KMS-11 (cell line): ENCODE measurements around the gene BRINP2.

ENCODE experiments used
- H2AFZ ChIP-seq: fragments of 200-600 bp; sonication (generic); 2 replicates; pipeline ENCODE4 v1.6.1; 2016; ENCODE audit warnings: antibody characterized with exemption, mixed run types, low read depth
- H3K27ac ChIP-seq: fragments of 200-600 bp; sonication (generic); 2 replicates; pipeline ENCODE4 v1.6.1; 2016; ENCODE audit warnings: mild to moderate bottlenecking, mixed run types
- H3K27me3 ChIP-seq: fragments of 200-600 bp; sonication (generic); 2 replicates; pipeline ENCODE4 v1.6.1; 2017; ENCODE audit warnings: mild to moderate bottlenecking, low read depth, mixed run types, moderate library complexity; ENCODE audit not compliant: insufficient read depth
- H3K36me3 ChIP-seq: fragments of 200-600 bp; sonication (generic); 2 replicates; pipeline ENCODE4 v1.6.1; 2017; ENCODE audit warnings: mild to moderate bottlenecking, mixed run types; ENCODE audit not compliant: insufficient read depth
- H3K4me1 ChIP-seq: fragments of 200-600 bp; sonication (generic); 2 replicates; pipeline ENCODE4 v1.6.1; 2016; ENCODE audit warnings: mild to moderate bottlenecking, low read depth, mixed run types; ENCODE audit not compliant: poor library complexity, severe bottlenecking
- H3K4me2 ChIP-seq: fragments of 200-600 bp; sonication (generic); 2 replicates; pipeline ENCODE4 v1.7.0; 2016; ENCODE audit warnings: mild to moderate bottlenecking, mixed run types
- H3K4me3 ChIP-seq: fragments of 200-600 bp; sonication (generic); IDR thresholded peaks from 2 replicates; pipeline ENCODE4 v1.6.1; 2017; ENCODE audit warnings: low read depth, low read length, mixed read lengths; ENCODE audit not compliant: insufficient read depth
- H3K79me2 ChIP-seq: fragments of 200-600 bp; sonication (generic); 2 replicates; pipeline ENCODE4 v1.6.1; 2016; ENCODE audit warnings: low read depth, mixed run types; ENCODE audit not compliant: insufficient read depth
- H3K9ac ChIP-seq: fragments of 200-600 bp; sonication (generic); 2 replicates; pipeline ENCODE4 v1.6.1; 2016; ENCODE audit warnings: mild to moderate bottlenecking, mixed run types
- H4K20me1 ChIP-seq: fragments of 200-600 bp; sonication (generic); 2 replicates; pipeline ENCODE4 v1.6.1; 2016; ENCODE audit warnings: mild to moderate bottlenecking, mixed run types; ENCODE audit not compliant: insufficient read depth
- TF ChIP-seq, protein P1 (sequence below): fragments of 200-600 bp; sonication (generic); conservative IDR thresholded peaks from 2 replicates; pipeline ENCODE4 v1.6.1; 2017; ENCODE audit warnings: low read depth, mild to moderate bottlenecking, antibody characterized with exemption, low read length, moderate library complexity, mixed read lengths

BRINP2 gene

DNA sequence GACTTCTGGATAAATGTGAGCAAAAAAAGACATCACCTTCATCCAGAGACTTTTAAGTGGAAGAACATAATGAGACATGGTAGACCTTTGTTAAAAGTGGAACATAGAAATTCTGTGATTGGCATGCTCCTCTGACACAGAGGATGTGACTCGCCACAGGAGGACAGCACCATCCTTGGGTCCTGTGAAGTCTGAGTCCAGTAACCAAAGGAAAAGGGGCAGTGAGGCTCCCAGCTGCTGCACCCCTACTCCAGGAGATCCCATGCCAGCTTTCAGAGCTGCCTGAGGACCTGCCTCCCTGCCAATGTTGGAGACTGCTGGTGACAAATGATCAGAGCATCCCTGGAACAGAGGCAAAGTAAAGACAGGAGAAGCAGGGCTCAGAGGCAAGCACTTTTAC is 136.2 kb downstream of the BRINP2 start:
- no peak overlapping the region for H2AFZ ChIP-seq
- H4K20me1 ChIP-seq = no peaks in the 10 kb centered on the region
- no peak overlapping the region for H3K27ac ChIP-seq
- no peak overlapping the region for H3K9ac ChIP-seq
- no peaks in the 10 kb centered on the region for H3K79me2 ChIP-seq
- no peaks in the 10 kb centered on the region for H3K36me3 ChIP-seq
- H3K4me2 ChIP-seq = no peak overlapping the region
- no peak overlapping the region for H3K4me3 ChIP-seq
- H3K27me3 ChIP-seq = no peaks in the 10 kb centered on the region
- TF ChIP-seq, protein P1, sequence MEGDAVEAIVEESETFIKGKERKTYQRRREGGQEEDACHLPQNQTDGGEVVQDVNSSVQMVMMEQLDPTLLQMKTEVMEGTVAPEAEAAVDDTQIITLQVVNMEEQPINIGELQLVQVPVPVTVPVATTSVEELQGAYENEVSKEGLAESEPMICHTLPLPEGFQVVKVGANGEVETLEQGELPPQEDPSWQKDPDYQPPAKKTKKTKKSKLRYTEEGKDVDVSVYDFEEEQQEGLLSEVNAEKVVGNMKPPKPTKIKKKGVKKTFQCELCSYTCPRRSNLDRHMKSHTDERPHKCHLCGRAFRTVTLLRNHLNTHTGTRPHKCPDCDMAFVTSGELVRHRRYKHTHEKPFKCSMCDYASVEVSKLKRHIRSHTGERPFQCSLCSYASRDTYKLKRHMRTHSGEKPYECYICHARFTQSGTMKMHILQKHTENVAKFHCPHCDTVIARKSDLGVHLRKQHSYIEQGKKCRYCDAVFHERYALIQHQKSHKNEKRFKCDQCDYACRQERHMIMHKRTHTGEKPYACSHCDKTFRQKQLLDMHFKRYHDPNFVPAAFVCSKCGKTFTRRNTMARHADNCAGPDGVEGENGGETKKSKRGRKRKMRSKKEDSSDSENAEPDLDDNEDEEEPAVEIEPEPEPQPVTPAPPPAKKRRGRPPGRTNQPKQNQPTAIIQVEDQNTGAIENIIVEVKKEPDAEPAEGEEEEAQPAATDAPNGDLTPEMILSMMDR = no peak
- no peaks in the 10 kb centered on the region for H3K4me1 ChIP-seq

DNA sequence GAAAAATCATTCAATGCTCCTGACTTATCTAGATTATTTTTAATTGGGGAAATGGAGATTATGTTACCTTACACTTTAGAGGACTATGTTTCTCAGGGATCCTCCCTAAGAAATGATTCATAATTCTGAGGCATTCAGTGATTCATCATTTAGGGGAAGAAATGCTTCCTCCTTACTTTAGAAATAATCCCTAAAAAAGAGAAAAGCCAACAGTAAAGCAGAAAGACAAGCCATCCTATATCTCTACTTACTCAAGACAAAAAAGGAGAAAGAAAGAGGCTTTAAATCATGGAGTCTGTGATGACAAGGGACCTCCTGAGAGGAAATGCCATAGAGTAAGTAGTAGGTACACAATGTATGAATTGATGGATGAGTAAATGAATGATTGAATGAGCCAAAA is 137.0 kb downstream of the BRINP2 start:
- H3K79me2 ChIP-seq = no peaks in the 10 kb centered on the region
- no peaks in the 10 kb centered on the region for H4K20me1 ChIP-seq
- H3K4me2 ChIP-seq = no peak overlapping the region
- TF ChIP-seq, protein P1 = no peak
- no peak overlapping the region for H2AFZ ChIP-seq
- H3K4me1 ChIP-seq = no peaks in the 10 kb centered on the region
- H3K36me3 ChIP-seq = no peaks in the 10 kb centered on the region
- H3K27me3 ChIP-seq = no peaks in the 10 kb centered on the region
- no peak overlapping the region for H3K27ac ChIP-seq
- H3K9ac ChIP-seq = no peak overlapping the region
- H3K4me3 ChIP-seq = no peak overlapping the region

DNA sequence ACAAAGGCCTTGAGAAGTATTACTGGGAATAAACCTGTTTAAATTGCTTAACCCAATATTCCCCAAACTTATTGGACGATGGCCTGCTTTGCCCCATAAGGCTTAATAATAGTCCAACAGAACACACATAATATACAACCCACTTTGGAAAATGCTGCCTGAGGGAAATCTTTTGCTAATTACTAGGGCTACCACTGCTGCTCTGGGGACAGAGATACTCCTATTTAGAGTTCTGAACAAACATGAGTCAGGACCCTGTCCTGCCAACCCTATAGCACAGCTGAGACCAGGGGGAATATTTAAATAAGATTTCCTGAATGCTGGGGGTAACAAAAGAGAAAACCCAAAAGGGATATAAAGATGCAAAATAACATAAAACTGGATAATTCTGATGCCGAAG is 139.1 kb downstream of the BRINP2 start:
- Histone ChIP-seq H3K27me3 (no peaks in the 10 kb centered on the region), H3K4me2 (no peak overlapping the region), H3K4me3 (no peak overlapping the region), H3K27ac (no peak overlapping the region), H3K9ac (no peak overlapping the region), H2AFZ (no peak overlapping the region), H3K36me3 (no peaks in the 10 kb centered on the region), H3K4me1 (no peaks in the 10 kb centered on the region), H3K79me2 (no peaks in the 10 kb centered on the region), H4K20me1 (no peaks in the 10 kb centered on the region)
- TF ChIP-seq, protein P1 = no peak

DNA sequence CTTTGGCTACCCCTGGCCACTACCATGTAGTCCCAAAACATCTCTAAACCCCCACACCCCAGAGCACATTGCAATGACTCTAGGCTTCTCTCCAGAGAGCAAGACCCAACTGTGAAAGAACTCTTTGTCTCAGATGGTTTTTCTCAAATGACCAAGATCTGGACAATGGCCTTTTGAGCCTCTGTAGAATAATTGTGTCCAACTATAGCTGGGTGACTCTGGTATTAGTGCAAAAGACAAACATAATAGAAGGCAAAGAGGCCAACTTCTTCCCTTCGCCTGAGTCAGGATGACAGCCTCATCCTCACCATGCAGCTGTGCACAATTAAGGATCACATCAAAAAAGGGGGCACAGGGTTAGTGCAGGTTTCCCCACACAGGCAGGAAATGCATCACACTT is 139.6 kb downstream of the BRINP2 start:
- H3K9ac ChIP-seq = no peak overlapping the region
- H3K27me3 ChIP-seq = no peaks in the 10 kb centered on the region
- TF ChIP-seq, protein P1 = no peak
- H3K36me3 ChIP-seq = no peaks in the 10 kb centered on the region
- no peaks in the 10 kb centered on the region for H4K20me1 ChIP-seq
- no peak overlapping the region for H3K4me2 ChIP-seq
- H2AFZ ChIP-seq = no peak overlapping the region
- no peak overlapping the region for H3K27ac ChIP-seq
- no peaks in the 10 kb centered on the region for H3K4me1 ChIP-seq
- H3K79me2 ChIP-seq = no peaks in the 10 kb centered on the region
- H3K4me3 ChIP-seq = no peak overlapping the region
